Upper lobe of left lung (tissue), 6 donors: ENCODE data around the gene CNP. TPM values are rescaled to one million over a fixed set of nuclear protein-coding genes. Genes with fewer than 3 reads are reported as not detected.

Experiments
- ATAC-seq, 2 donors: fragments of 200-7000 bp; cut with Tn5 transposase; one replicate each; pipeline ENCODE4 v1.9.1; 2022; ENCODE audit warnings: mild to moderate bottlenecking in 2 of 2, moderate library complexity in 2 of 2; ENCODE audit not compliant: low FRiP score in 2 of 2
- DNase-seq, 2 donors: peaks; one replicate each; pipeline ENCODE4 v3.0.0-alpha.2; 2019 to 2020
- H3K27ac ChIP-seq, 4 donors: fragments of 200-600 bp; sonication (generic); one replicate each; pipeline ENCODE4 v1.5.1; 2016 to 2019
- H3K27me3 ChIP-seq, 4 donors: fragments of 200-600 bp; sonication (generic); one replicate each; pipeline ENCODE4 v1.5.1; 2017 to 2019
- H3K36me3 ChIP-seq, 4 donors: fragments of 200-600 bp; sonication (generic); one replicate each; pipeline ENCODE4 v1.5.1; 2016 to 2019
- H3K4me1 ChIP-seq, 4 donors: fragments of 200-600 bp; sonication (generic); one replicate each; pipeline ENCODE4 v1.5.1; 2018 to 2019
- H3K4me3 ChIP-seq, 4 donors: fragments of 200-600 bp; sonication (generic); one replicate each; pipeline ENCODE4 v1.5.1; 2017 to 2019; ENCODE audit warnings: mild to moderate bottlenecking in 2 of 4, moderate library complexity in 1 of 4
- H3K9me3 ChIP-seq, 4 donors: fragments of 200-600 bp; sonication (generic); one replicate each; pipeline ENCODE4 v1.5.1; 2018 to 2019
- EP300 ChIP-seq, 4 donors: sonication (generic); formaldehyde crosslinking; IDR thresholded peaks; one replicate each; pipeline ENCODE4 v1.5.1; 2017; ENCODE audit warnings: antibody characterized with exemption in 4 of 4, control low read depth in 2 of 4
- POLR2A ChIP-seq, 4 donors: fragments of 450-650 bp; IDR thresholded peaks; one replicate each; pipeline ENCODE4 v1.5.1; 2016 to 2017; ENCODE audit warnings: antibody characterized with exemption in 4 of 4, mild to moderate bottlenecking in 2 of 4
- POLR2AphosphoS5 ChIP-seq, 2 donors: sonication (generic); formaldehyde crosslinking; IDR thresholded peaks; one replicate each; pipeline ENCODE4 v1.5.1; 2017; ENCODE audit warnings: antibody characterized with exemption in 2 of 2
- WGBS, 2 donors: methylation state at CpG; one replicate each; pipeline ENCODE4 v1.1.5; 2017 to 2018; 5-methylcytosine and 5-hydroxymethylcytosine counted together
- total RNA-seq, 6 donors: library from RNA; depleted of rRNA in 4 of 6; stranded (reverse); fragments of >200 nt in 4 of 6; gene quantifications; one replicate each; pipeline versions ENCODE4 v1.1.0 to v1.2.1, GENCODE V29; 2016 to 2021
- TF ChIP-seq, protein P1 (sequence below), 6 experiments: fragments of 450-650 bp in 4 of 6; fragments of 200-600 bp in 2 of 6; sonication (generic) in 2 of 6; IDR thresholded peaks; one replicate each; pipeline ENCODE4 v1.5.1; 2016 to 2019; ENCODE audit warnings: antibody characterized with exemption in 6 of 6
- donor health status: DM: no; HTN: no; CAD: no; lungs with moderate emphysema.
- donor health status: DM: no; HTN: yes; CAD: no; lungs with severe emphysema.

The CNP gene
- total RNA-seq, 6 donors from 2014 or later = 33.4 to 62.3 (median 45.3) TPM

DNA sequence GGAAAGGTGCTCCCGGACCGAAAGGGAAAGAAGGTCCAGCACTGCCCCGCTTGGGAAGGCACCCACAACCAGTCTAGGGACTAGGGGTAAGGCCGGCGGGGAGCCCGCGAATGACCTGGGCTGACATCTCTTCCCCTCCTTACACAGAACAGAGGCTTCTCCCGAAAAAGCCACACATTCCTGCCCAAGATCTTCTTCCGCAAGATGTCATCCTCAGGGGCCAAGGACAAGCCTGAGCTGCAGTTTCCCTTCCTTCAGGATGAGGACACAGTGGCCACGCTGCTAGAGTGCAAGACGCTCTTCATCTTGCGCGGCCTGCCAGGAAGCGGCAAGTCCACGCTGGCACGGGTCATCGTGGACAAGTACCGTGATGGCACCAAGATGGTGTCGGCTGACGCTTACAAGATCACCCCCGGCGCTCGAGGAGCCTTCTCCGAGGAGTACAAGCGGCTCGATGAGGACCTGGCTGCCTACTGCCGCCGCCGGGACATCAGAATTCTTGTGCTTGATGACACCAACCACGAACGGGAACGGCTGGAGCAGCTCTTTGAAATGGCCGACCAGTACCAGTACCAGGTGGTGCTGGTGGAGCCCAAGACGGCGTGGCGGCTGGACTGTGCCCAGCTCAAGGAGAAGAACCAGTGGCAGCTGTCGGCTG is 1.5 kb downstream of the CNP start:
- Histone ChIP-seq H3K36me3 (peaks cover 4 to 40% (median 22%) of the 10 kb centered on the region in 4 donors), H3K4me1 (peaks cover 23 to 52% (median 35%) of the 10 kb centered on the region in 4 donors)
- WGBS, 2 donors = 88 to 93% methylated on average over 28 to 37 of the region's 37 CpGs

DNA sequence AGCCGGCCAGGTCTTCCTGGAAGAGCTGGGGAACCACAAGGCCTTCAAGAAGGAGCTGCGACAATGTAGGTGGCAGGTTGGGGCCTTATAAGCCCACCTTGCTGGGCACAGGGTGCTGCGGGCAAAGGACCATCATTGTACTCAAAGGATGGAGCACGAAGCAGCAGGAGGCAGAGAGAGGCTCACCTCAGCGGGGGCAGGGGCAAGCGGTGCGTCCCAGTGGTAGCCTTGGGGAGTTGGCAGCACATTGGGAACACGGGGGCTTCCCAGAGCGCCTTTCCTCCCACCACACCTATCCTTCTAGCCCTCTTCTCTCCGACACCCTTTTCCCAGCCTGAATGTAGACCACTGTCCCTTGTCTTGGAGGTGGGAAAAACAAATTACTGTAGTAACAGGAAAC is 2.1 kb downstream of the CNP start:
- DNase-seq (peak in 1 of 2 donors; percentile 58), ATAC-seq (no peak)
- Histone ChIP-seq H3K27ac (no peak overlapping the region), H3K4me3 (no peak overlapping the region), H3K27me3 (no peaks in the 10 kb centered on the region), H3K36me3 (peaks cover 4 to 45% (median 28%) of the 10 kb centered on the region in 4 donors), H3K4me1 (peaks cover 26 to 52% (median 39%) of the 10 kb centered on the region in 4 donors), H3K9me3 (no peaks in the 10 kb centered on the region)
- 96 to 100% methylated on average over 9 to 10 of the region's 10 CpGs for WGBS, 2 donors
- no peak for TF ChIP-seq POLR2AphosphoS5 (IDR thresholded peaks at IDR 0.05)
- TF ChIP-seq, protein P1, sequence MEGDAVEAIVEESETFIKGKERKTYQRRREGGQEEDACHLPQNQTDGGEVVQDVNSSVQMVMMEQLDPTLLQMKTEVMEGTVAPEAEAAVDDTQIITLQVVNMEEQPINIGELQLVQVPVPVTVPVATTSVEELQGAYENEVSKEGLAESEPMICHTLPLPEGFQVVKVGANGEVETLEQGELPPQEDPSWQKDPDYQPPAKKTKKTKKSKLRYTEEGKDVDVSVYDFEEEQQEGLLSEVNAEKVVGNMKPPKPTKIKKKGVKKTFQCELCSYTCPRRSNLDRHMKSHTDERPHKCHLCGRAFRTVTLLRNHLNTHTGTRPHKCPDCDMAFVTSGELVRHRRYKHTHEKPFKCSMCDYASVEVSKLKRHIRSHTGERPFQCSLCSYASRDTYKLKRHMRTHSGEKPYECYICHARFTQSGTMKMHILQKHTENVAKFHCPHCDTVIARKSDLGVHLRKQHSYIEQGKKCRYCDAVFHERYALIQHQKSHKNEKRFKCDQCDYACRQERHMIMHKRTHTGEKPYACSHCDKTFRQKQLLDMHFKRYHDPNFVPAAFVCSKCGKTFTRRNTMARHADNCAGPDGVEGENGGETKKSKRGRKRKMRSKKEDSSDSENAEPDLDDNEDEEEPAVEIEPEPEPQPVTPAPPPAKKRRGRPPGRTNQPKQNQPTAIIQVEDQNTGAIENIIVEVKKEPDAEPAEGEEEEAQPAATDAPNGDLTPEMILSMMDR (IDR thresholded peaks at IDR 0.05) = no peak
- TF ChIP-seq EP300 (IDR thresholded peaks at IDR 0.05) = no peak
- TF ChIP-seq POLR2A (IDR thresholded peaks at IDR 0.05) = no peak

More for the DNA sequence above, 1.5 kb downstream of the CNP start:
- Histone ChIP-seq H3K4me3 (peak overlapping the region in 3 of 4 donors; percentile 62 to 73 (median 73)), H3K27me3 (no peaks in the 10 kb centered on the region), H3K27ac (peak overlapping the region; percentile 83 to 92 (median 90)), H3K9me3 (no peaks in the 10 kb centered on the region)
- TF ChIP-seq EP300 (IDR thresholded peaks at IDR 0.05) (no peak), POLR2A (IDR thresholded peaks at IDR 0.05) (no peak), POLR2AphosphoS5 (IDR thresholded peaks at IDR 0.05) (no peak)
- TF ChIP-seq, protein P1 (IDR thresholded peaks at IDR 0.05) = no peak
- ATAC-seq (no peak), DNase-seq (peak in 1 of 2 donors; percentile 66)

DNA sequence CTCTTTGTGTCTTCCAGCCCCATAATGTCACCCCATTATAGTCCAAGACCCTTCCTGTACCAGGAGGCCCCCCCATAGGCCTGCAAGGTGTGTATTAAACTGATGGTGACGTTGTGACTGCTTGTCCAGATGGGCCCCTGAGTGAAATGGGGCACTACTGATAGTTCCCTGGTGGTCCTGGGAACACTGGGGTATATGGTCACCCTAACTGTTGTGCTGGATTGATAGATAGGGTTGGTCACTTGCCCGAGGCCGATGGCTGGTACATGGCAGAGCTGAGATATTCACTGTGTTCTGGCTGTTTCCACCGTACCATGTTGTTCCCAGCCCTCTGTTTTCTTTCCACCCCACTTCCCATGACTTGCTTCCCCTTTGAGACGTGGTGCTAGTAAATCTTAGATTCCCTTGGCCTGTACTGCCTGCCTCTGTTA is 4.3 kb downstream of the CNP start:
- no peak overlapping the region for H3K27ac ChIP-seq
- peaks cover 4 to 67% (median 47%) of the 10 kb centered on the region in 4 donors for H3K36me3 ChIP-seq
- DNase-seq = no peak
- H3K4me1 ChIP-seq = peaks cover 19 to 42% (median 31%) of the 10 kb centered on the region in 4 donors
- no peak for ATAC-seq
- TF ChIP-seq, protein P1 (IDR thresholded peaks at IDR 0.05) = no peak
- TF ChIP-seq POLR2AphosphoS5 (IDR thresholded peaks at IDR 0.05) = no peak
- TF ChIP-seq POLR2A (IDR thresholded peaks at IDR 0.05) = no peak
- TF ChIP-seq EP300 (IDR thresholded peaks at IDR 0.05) = no peak
- H3K9me3 ChIP-seq = no peaks in the 10 kb centered on the region
- no peaks in the 10 kb centered on the region for H3K27me3 ChIP-seq
- WGBS, 2 donors = 73 to 79% methylated on average over 5 of the region's 5 CpGs
- no peak overlapping the region for H3K4me3 ChIP-seq

DNA sequence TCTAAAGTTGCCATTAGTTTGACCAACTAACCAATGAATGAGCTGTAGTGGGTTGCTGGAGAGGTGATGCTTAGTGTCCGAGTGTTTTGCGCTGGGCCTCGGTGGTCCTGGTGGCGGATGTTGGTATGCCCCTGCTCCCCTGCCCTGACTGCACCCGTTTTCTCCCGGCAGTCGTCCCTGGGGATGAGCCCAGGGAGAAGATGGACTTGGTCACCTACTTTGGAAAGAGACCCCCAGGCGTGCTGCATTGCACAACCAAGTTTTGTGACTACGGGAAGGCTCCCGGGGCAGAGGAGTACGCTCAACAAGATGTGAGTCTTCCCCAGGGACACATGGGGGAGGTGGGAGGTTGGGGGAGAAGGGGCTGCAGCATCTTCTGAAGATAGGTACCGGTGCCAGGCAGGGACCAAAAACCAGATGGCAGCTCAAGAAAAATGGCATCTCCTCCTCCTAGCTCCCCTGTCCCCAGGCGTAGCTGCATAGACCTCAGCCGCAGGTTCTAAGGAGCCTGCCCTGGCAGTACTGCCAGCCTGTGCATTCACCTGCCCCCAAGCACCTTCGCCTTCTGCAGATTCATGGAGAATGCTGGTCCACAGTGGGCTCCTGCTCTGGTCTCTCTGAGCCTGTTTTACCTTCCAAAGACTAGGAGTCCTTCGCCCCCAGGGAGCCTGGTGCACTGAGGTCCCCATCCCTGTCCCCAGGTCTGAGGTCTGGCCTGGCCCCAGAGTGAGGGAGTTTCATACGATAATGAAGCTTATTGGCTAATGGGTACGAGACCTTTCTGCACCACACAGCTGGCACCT is 5.3 kb downstream of the CNP start:
- Histone ChIP-seq H3K36me3 (peaks cover 9 to 77% (median 57%) of the 10 kb centered on the region in 4 donors), H3K27me3 (no peaks in the 10 kb centered on the region), H3K27ac (no peak overlapping the region), H3K4me1 (peaks cover 18 to 37% (median 26%) of the 10 kb centered on the region in 4 donors), H3K4me3 (no peak overlapping the region), H3K9me3 (no peaks in the 10 kb centered on the region)
- no peak for DNase-seq
- ATAC-seq = no peak
- 82 to 89% methylated on average over 11 to 18 of the region's 18 CpGs for WGBS, 2 donors
- no peak for TF ChIP-seq POLR2A (IDR thresholded peaks at IDR 0.05)
- TF ChIP-seq, protein P1 (IDR thresholded peaks at IDR 0.05) = no peak
- no peak for TF ChIP-seq POLR2AphosphoS5 (IDR thresholded peaks at IDR 0.05)
- TF ChIP-seq EP300 (IDR thresholded peaks at IDR 0.05) = no peak
